GM12878 (cell line): Measurements from ENCODE around the gene ANTXR2. TPM values are rescaled to one million over a fixed set of nuclear protein-coding genes. Genes with fewer than 3 reads are reported as not detected.

Experiments used
- ATAC-seq: fragments of 200-7000 bp; cut with Tn5 transposase; 3 replicates; pipeline ENCODE4 v1.9.1; 2020; ENCODE audit warnings: mild to moderate bottlenecking, moderate library complexity
- BruUV-seq: library from RNA; stranded (reverse); fragments of 400-500 nt; replicated peaks from 2 replicates; lab custom pipeline; 2021; lab: Mats Ljungman, UMichigan
- CTCF ChIA-PET: fragments of 300-600 bp; sonication (Branson Sonifier 250); formaldehyde crosslinking; extraction: SDS; loops from one replicate; lab custom pipeline; 2021; ENCODE audit warnings: inconsistent platforms; lab: Yijun Ruan, JAX
- POLR2A ChIA-PET: fragments of 350-600 bp; formaldehyde crosslinking; extraction: SDS; loops from one replicate; lab custom pipeline; 2021; ENCODE audit warnings: inconsistent platforms; lab: Charles Lee
- RAD21 ChIA-PET: fragments of 300-600 bp; sonication (Branson Sonifier 250); formaldehyde crosslinking; loops from one replicate; lab custom pipeline; 2023; ENCODE audit warnings: antibody characterized with exemption; ENCODE audit not compliant: unreplicated experiment; lab: Charles Lee
- SMC1A ChIA-PET: fragments of 300-600 bp; sonication (Branson Sonifier 250); formaldehyde crosslinking; loops from one replicate; lab custom pipeline; 2023; ENCODE audit not compliant: unreplicated experiment, uncharacterized antibody; lab: Charles Lee
- DNase-seq: peaks from one replicate; pipeline ENCODE4 v3.0.0-alpha.2; 2011; ENCODE audit warnings: low read depth, low spot score
- FAIRE-seq: peaks from 3 replicates; lab custom pipeline; 2011; peaks lifted over from hg19 to GRCh38; lab: Jason Lieb, UNC
- H2AFZ ChIP-seq: 2 replicates; pipeline ENCODE4 v1.6.0; 2011; ENCODE audit warnings: low read depth, low read length, control low read depth; ENCODE audit not compliant: control insufficient read depth
- H3K27ac ChIP-seq: 2 replicates; pipeline ENCODE4 v1.5.1; 2011; ENCODE audit warnings: control low read depth; ENCODE audit not compliant: control insufficient read depth, insufficient read depth
- H3K27me3 ChIP-seq, 2 experiments: replicated peaks in 1 of 2; 2 replicates each; pipeline versions ENCODE4 v1.6.0 to v1.6.1; 2011; ENCODE audit warnings: low read length in 1 of 2; ENCODE audit not compliant: control insufficient read depth in 2 of 2, insufficient read depth in 2 of 2
- H3K36me3 ChIP-seq, 2 experiments: 2 replicates each; pipeline ENCODE4 v1.5.1; 2011; ENCODE audit warnings: low read length in 1 of 2; ENCODE audit not compliant: control insufficient read depth in 2 of 2, insufficient read depth in 2 of 2
- H3K4me1 ChIP-seq: 2 replicates; pipeline ENCODE4 v1.6.1; 2011; ENCODE audit warnings: mild to moderate bottlenecking, low read length, moderate library complexity, mixed read lengths; ENCODE audit not compliant: control insufficient read depth, insufficient read depth
- H3K4me2 ChIP-seq: 2 replicates; pipeline ENCODE4 v1.6.0; 2011; ENCODE audit warnings: control low read depth; ENCODE audit not compliant: control insufficient read depth, insufficient read depth
- H3K4me3 ChIP-seq: fragments of 200-600 bp; sonication (generic); 2 replicates; pipeline ENCODE4 v1.5.1; 2016
- H3K79me2 ChIP-seq: 2 replicates; pipeline ENCODE4 v1.6.0; 2011; ENCODE audit warnings: low read length; ENCODE audit not compliant: control insufficient read depth, insufficient read depth
- H3K9ac ChIP-seq: 2 replicates; pipeline ENCODE4 v1.8.0; 2011; ENCODE audit warnings: low read length, control low read depth, mixed read lengths; ENCODE audit not compliant: control insufficient read depth, insufficient read depth
- H3K9me3 ChIP-seq: replicated peaks from 3 replicates; pipeline ENCODE4 v1.5.1; 2011; ENCODE audit warnings: mild to moderate bottlenecking, low read length; ENCODE audit not compliant: control insufficient read depth, insufficient read depth
- H4K20me1 ChIP-seq: 2 replicates; pipeline ENCODE4 v1.6.0; 2011; ENCODE audit not compliant: control insufficient read depth, insufficient read depth
- ATF7 ChIP-seq: fragments of 450-650 bp; IDR thresholded peaks from 2 replicates; pipeline ENCODE4 v1.6.1; 2016; ENCODE audit warnings: low read depth, mild to moderate bottlenecking
- CTCF ChIP-seq, 3 experiments: IDR thresholded peaks in 2 of 3; conservative IDR thresholded peaks in 1 of 3; 2 replicates each; pipeline ENCODE4 v1.5.1; 2011; ENCODE audit warnings: low read depth in 3 of 3, low read length in 3 of 3, mild to moderate bottlenecking in 3 of 3, control low read depth in 2 of 3, moderate library complexity in 2 of 3, inconsistent platforms in 1 of 3, mixed read lengths in 1 of 3; ENCODE audit not compliant: control insufficient read depth in 2 of 3, insufficient read depth in 1 of 3; ENCODE audit errors: extremely low read depth in 1 of 3
- IRF3 ChIP-seq: fragments of 450-650 bp; IDR thresholded peaks from 2 replicates; pipeline ENCODE4 v1.6.1; 2014; ENCODE audit warnings: mild to moderate bottlenecking
- NKRF ChIP-seq: fragments of 450-650 bp; conservative IDR thresholded peaks from 2 replicates; pipeline ENCODE4 v1.6.1; 2017; ENCODE audit warnings: mild to moderate bottlenecking, moderate library complexity
- RAD21 ChIP-seq: IDR thresholded peaks from 2 replicates; pipeline ENCODE4 v1.6.1; 2011; ENCODE audit warnings: mild to moderate bottlenecking, low read depth, low read length, moderate library complexity; ENCODE audit not compliant: insufficient read depth
- SMC3 ChIP-seq: IDR thresholded peaks from 2 replicates; pipeline ENCODE4 v1.6.1; 2011; ENCODE audit warnings: low read length, improper control_type of control experiment, borderline replicate concordance
- SPI1 ChIP-seq: IDR thresholded peaks from 2 replicates; pipeline ENCODE4 v1.6.1; 2011; ENCODE audit warnings: low read depth, mild to moderate bottlenecking, low read length, moderate library complexity, borderline replicate concordance; ENCODE audit not compliant: insufficient read depth
- YY1 ChIP-seq: IDR thresholded peaks from 2 replicates; pipeline ENCODE4 v1.6.1; 2011; ENCODE audit warnings: low read depth, mild to moderate bottlenecking, low read length
- whole genome bisulfite sequencing: methylation state at CpG from one replicate; pipeline ENCODE4 v1.1.6; 2016; ENCODE audit warnings: low lambda C conversion rate; ENCODE audit not compliant: insufficient replicate concordance, insufficient coverage; ENCODE audit errors: missing lambda C conversion rate; 5-methylcytosine and 5-hydroxymethylcytosine counted together
- in situ Hi-C: fragments of 300-500 bp; cut with MboI; formaldehyde crosslinking; loops from 9 replicates; pipeline ENCODE4 v1.14.3; 2018; ENCODE audit warnings: mixed read lengths
- intact Hi-C: fragments of 100-400 bp; cut with micrococcal nuclease; formaldehyde crosslinking; loops from one replicate; pipeline ENCODE4 v1.14.2; 2022; ENCODE audit not compliant: unreplicated experiment
- polyA plus RNA-seq, 11 experiments: library from polyadenylated mRNA; depleted of rRNA in 4 of 11; unstranded in 6 of 11; stranded (reverse) in 5 of 11; fragments of >200 nt; fragmentation: Nextera tagmentation in 4 of 11; fragmentation: Illumina TruSeq in 1 of 11; extraction: Ambion mirVana in 4 of 11; extraction: Trizol in 1 of 11; gene quantifications; 1 replicate in 1 of 11; 2 replicates in 10 of 11; pipeline versions ENCODE4 v1.2.1 to v1.2.3, GENCODE V29; 2011 to 2016; ENCODE audit warnings: inconsistent platforms in 2 of 11, missing spikeins in 2 of 11, low read depth in 1 of 11
- total RNA-seq, 4 experiments: library from RNA; depleted of rRNA in 3 of 4; stranded (reverse); fragments of >200 nt in 3 of 4; fragmentation: Illumina TruSeq in 1 of 4; extraction: Trizol in 1 of 4; gene quantifications; 2 replicates each; pipeline versions ENCODE4 v1.2.1 to v1.2.3, GENCODE V29; 2013 to 2021

Gene ANTXR2
- total and polyA plus RNA-seq, 10 of the 15 experiments (the other 5 are each of a cell fraction or from before 2014, with no cell fraction given), result 1.4 to 8.9 (median 5.7) TPM

DNA sequence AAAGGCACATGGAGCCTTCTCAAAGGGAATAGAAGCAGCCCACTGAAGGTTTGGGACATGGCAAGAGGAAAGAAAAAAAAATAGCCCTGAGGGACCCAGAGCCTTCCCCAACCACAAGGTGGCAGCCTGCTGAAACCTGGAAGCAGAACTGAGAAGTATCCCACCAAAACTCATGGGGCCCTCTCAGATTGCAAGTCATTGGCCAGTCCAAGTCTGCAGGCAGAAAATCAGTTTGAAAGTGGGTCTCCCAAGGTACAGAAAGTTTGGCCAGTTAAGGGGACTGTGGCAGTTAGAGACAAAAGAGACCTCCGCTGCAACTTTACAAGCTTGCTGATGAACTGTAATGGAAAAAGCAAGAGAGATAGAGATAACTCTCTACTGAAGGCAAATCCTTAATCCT lies 155.8 kb downstream of the ANTXR2 start:
- H3K27me3 ChIP-seq, result no peaks in the 10 kb centered on the region
- peak; percentile 50; the same call in 1 of the 2 replicates for TF ChIP-seq SPI1
- TF ChIP-seq NKRF, result no peak
- TF ChIP-seq CTCF (IDR thresholded peaks at IDR 0.05 in 2 of 3, conservative IDR thresholded peaks at IDR 0.05 in 1 of 3; ENCODE audit: control insufficient read depth in 2 of 3, extremely low read depth in 1 of 3, insufficient read depth in 1 of 3, low read depth in 3 of 3, low read length in 3 of 3), result peak; percentile 68 to 83 (median 71)
- TF ChIP-seq RAD21, result peak; percentile 71
- peak; percentile 52; the same call in 1 of the 2 replicates for TF ChIP-seq YY1
- TF ChIP-seq IRF3, result no peak
- TF ChIP-seq ATF7, result no peak
- TF ChIP-seq SMC3, result peak; percentile 70
- H4K20me1 ChIP-seq, result no peaks in the 10 kb centered on the region
- DNase-seq (peak; percentile 8), FAIRE-seq (no peak), ATAC-seq (peak; percentile 92)
- ChIA-PET POLR2A (no interaction called here), CTCF (interaction anchor here (0.9 to 2.6 kb wide), 19 partner anchors 9 to 965 kb away, joined by 3 to 14 read pairs (median 3); partner anchors contain the start of gene ANTXR2), SMC1A (interaction anchor here (0.6 to 1.8 kb wide), 11 partner anchors 9 to 303 kb away, joined by 3 to 7 read pairs (median 4); no protein-coding TSS in a partner anchor), RAD21 (interaction anchor here (1.0 to 1.5 kb wide), 7 partner anchors 13 to 303 kb away, joined by 3 to 6 read pairs (median 4); partner anchors contain the start of gene ANTXR2)
- in situ Hi-C loops (no loop called here), intact Hi-C loops (loop anchor here (1.0 to 10.0 kb wide), 5 partner anchors 155 to 1135 kb away; partner anchors contain the start of gene ANTXR2)
- H3K9me3 ChIP-seq, result no peaks in the 10 kb centered on the region
- no peak overlapping the region for H3K27ac ChIP-seq
- no peaks in the 10 kb centered on the region for H3K36me3 ChIP-seq
- no peak overlapping the region for H2AFZ ChIP-seq
- no TSS peak for BruUV-seq
- no peak overlapping the region for H3K9ac ChIP-seq
- WGBS, result 90% methylated on average over 1 of the region's 1 CpG
- no peak overlapping the region for H3K4me3 ChIP-seq
- H3K4me2 ChIP-seq, result no peak overlapping the region
- H3K4me1 ChIP-seq, result no peaks in the 10 kb centered on the region
- no peaks in the 10 kb centered on the region for H3K79me2 ChIP-seq
